Chondrocyte (in vitro differentiated cells): ENCODE data around the gene WNK2. TPM values are rescaled to one million over a fixed set of nuclear protein-coding genes. Genes with fewer than 3 reads are reported as not detected.

Experiments used
- DNase-seq: peaks from one replicate; pipeline ENCODE4 v3.0.0; 2021; ENCODE audit warnings: mixed read lengths, low spot score
- H3K27ac Mint-ChIP-seq: one replicate; pipeline ENCODE4 v1.8.0; 2021; ENCODE audit warnings: mild to moderate bottlenecking, moderate library complexity, mixed read lengths; ENCODE audit not compliant: unreplicated experiment
- H3K27me3 Mint-ChIP-seq: 2 replicates; pipeline ENCODE4 v1.8.0; 2021; ENCODE audit warnings: low read depth, mixed read lengths
- H3K36me3 Mint-ChIP-seq: 2 replicates; pipeline ENCODE4 v1.8.0; 2021; ENCODE audit warnings: low read depth, mixed read lengths
- H3K4me1 Mint-ChIP-seq: 2 replicates; pipeline ENCODE4 v1.8.0; 2021; ENCODE audit warnings: low read depth, mild to moderate bottlenecking, mixed read lengths
- H3K4me3 Mint-ChIP-seq: one replicate; pipeline ENCODE4 v1.8.0; 2021; ENCODE audit warnings: mild to moderate bottlenecking, moderate library complexity, mixed read lengths; ENCODE audit not compliant: unreplicated experiment
- H3K9me3 Mint-ChIP-seq: 2 replicates; pipeline ENCODE4 v1.8.0; 2021; ENCODE audit warnings: low read depth, mixed read lengths
- total RNA-seq: library from RNA; stranded (reverse); gene quantifications from 3 replicates; pipeline ENCODE4 v1.2.1, GENCODE V29; 2021
- TF ChIP-seq, protein P1 (sequence below): fragments of 200-600 bp; sonication (generic); IDR thresholded peaks from 2 replicates; pipeline ENCODE4 v1.5.0; 2021; ENCODE audit warnings: antibody characterized with exemption, mild to moderate bottlenecking, moderate library complexity

WNK2 gene
- total RNA-seq, 1 donor from 2014 or later, result 2.3 TPM

DNA sequence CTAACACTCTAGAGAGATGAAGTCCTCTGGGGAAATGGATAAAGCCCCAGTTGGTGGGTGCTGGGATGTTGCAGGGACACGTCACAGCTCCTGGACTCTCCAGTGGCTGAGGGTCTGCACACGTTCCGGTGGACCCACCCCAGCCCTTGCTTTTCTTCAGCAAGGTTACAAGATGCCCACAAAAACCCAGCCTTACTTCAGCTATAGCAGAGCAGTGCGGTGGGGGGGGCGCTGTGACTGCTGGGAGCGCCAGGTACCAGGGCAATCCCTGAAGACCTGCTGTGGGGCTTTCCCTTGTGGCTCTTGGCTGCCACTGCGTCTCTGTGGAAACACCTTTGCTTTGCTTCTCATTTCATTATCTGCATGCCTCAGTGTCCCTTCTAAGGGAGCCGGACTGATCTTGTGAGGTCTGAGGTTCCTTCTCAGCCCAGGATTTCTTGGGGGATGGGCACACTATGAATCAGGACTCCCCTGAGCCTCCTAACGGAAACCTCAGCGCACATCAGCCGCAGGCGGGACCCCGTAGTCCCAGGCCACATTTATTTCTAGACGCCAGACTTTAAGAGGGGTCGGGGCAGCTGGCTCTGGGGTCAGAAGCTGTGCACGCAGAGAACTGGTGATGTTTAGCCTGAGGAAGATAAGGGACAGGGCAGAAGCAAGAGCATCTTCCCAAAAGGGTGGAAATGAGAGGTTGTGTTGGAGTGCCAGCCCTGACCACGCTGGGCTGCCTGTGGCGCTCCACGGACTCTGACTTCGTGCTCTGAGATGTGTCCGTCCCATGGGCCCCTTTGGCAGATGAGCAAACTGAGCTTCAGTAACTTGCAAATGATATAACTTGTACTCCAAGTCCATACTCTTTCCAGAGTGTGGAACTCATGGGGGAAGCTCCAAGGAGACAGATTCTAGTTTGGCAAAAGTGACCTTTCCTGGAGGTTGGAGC is 106.8 kb downstream of the WNK2 start:
- DNase-seq, result no peak
- Mint-ChIP-seq H3K27ac (no peak overlapping the region), H3K27me3 (peaks cover 37% of the 10 kb centered on the region), H3K36me3 (no peaks in the 10 kb centered on the region), H3K4me1 (no peaks in the 10 kb centered on the region), H3K4me3 (no peak overlapping the region), H3K9me3 (no peaks in the 10 kb centered on the region)
- TF ChIP-seq, protein P1, sequence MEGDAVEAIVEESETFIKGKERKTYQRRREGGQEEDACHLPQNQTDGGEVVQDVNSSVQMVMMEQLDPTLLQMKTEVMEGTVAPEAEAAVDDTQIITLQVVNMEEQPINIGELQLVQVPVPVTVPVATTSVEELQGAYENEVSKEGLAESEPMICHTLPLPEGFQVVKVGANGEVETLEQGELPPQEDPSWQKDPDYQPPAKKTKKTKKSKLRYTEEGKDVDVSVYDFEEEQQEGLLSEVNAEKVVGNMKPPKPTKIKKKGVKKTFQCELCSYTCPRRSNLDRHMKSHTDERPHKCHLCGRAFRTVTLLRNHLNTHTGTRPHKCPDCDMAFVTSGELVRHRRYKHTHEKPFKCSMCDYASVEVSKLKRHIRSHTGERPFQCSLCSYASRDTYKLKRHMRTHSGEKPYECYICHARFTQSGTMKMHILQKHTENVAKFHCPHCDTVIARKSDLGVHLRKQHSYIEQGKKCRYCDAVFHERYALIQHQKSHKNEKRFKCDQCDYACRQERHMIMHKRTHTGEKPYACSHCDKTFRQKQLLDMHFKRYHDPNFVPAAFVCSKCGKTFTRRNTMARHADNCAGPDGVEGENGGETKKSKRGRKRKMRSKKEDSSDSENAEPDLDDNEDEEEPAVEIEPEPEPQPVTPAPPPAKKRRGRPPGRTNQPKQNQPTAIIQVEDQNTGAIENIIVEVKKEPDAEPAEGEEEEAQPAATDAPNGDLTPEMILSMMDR, result no peak

GRCh38 chr9:93291536-93292287 is 107.8 kb downstream of the WNK2 start:
- no peak for DNase-seq
- H3K27ac Mint-ChIP-seq, result no peak overlapping the region

DNA sequence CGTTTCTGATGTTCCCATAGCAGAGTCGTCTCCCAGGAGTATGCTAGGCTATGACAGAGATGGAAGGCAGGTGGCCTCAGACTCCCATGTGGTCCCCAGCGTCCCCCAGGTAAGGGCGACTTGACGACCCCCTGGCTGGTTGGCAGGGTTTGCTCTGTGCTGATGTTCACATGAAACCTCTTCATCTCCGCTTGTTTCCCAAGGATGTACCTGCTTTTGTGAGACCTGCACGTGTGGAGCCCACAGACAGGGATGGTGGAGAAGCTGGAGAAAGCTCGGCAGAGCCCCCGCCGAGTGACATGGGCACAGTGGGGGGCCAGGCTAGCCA is 108.3 kb downstream of the WNK2 start:
- Mint-ChIP-seq H3K27ac (no peak overlapping the region), H3K27me3 (peaks cover 28% of the 10 kb centered on the region), H3K36me3 (no peaks in the 10 kb centered on the region), H3K9me3 (no peaks in the 10 kb centered on the region), H3K4me1 (no peaks in the 10 kb centered on the region), H3K4me3 (no peak overlapping the region)
- TF ChIP-seq, protein P1, result no peak
- DNase-seq, result no peak

More at GRCh38 chr9:93291536-93292287, 107.8 kb downstream of the WNK2 start:
- TF ChIP-seq, protein P1, result no peak
- H3K4me3 Mint-ChIP-seq, result no peak overlapping the region
- no peaks in the 10 kb centered on the region for H3K9me3 Mint-ChIP-seq
- peaks cover 27% of the 10 kb centered on the region for H3K27me3 Mint-ChIP-seq
- no peaks in the 10 kb centered on the region for H3K4me1 Mint-ChIP-seq
- no peaks in the 10 kb centered on the region for H3K36me3 Mint-ChIP-seq

- DNase-seq, result peak; percentile 91
- TF ChIP-seq, protein P1, result no peak
- peaks cover 30% of the 10 kb centered on the region for H3K27me3 Mint-ChIP-seq
- no peak overlapping the region for H3K4me3 Mint-ChIP-seq
- H3K27ac Mint-ChIP-seq, result no peak overlapping the region
- no peaks in the 10 kb centered on the region for H3K4me1 Mint-ChIP-seq
- H3K36me3 Mint-ChIP-seq, result no peaks in the 10 kb centered on the region
- H3K9me3 Mint-ChIP-seq, result no peaks in the 10 kb centered on the region
Observed at GRCh38 chr9:93292664-93293328, 108.9 kb downstream of the WNK2 start.

DNA sequence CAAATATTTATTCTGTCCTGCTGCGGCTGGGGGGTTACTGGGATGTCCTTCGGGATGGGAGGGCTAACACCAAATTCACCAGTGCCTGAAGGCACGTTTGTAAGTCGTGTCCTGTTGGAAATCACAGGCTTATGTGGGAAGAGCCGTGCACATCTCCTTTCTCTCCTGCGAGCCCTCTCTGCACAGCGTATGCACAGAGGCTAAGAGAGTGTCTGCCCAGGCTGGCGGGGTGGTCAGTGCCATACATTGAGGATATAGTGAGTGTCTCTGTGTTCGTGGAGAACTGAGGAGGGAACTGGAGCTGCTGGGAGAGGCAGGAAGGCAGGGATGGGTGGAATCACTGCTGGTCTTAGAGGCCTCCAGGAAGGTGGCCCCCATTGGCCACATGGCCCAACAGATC is 110.1 kb downstream of the WNK2 start:
- Mint-ChIP-seq H3K36me3 (no peaks in the 10 kb centered on the region), H3K27me3 (peaks cover 27% of the 10 kb centered on the region), H3K4me3 (no peak overlapping the region), H3K4me1 (no peaks in the 10 kb centered on the region), H3K27ac (no peak overlapping the region), H3K9me3 (no peaks in the 10 kb centered on the region)
- TF ChIP-seq, protein P1, result no peak
- DNase-seq, result no peak
